ENCODE measurements around the gene OXCT1.
"Not testable (repeated sequence)": the region's sequence is repeated elsewhere in the genome, so short reads cannot be mapped to it uniquely, and the experiment has no call there.

Gene OXCT1

GRCh38 chr5:41852293-41852692 is 17.9 kb downstream of the OXCT1 start:
- no peak overlapping the region for H2AFZ ChIP-seq (ENCODE audit: low read depth, low read length)
- H2BK15ac ChIP-seq (ENCODE audit: low read depth, poor library complexity, severe bottlenecking): no peak overlapping the region
- no peak overlapping the region for H2BK120ac ChIP-seq (ENCODE audit: low read depth, low read length)
- no peak overlapping the region for H3K23ac ChIP-seq (ENCODE audit: low read length in 2 of 2)
- no peak overlapping the region for H4K8ac ChIP-seq (ENCODE audit: low read length)
- H3K79me1 ChIP-seq (replicated peaks; ENCODE audit: low read length, poor library complexity, severe bottlenecking): peaks cover 3% of the 10 kb centered on the region
- no peaks in the 10 kb centered on the region for H3K27me3 ChIP-seq (ENCODE audit: control insufficient read depth in 1 of 2, insufficient read depth in 1 of 2, low read length in 2 of 2)
- no peak overlapping the region for H3K4me2 ChIP-seq (ENCODE audit: low read length, poor library complexity, severe bottlenecking)
- no CpG with 5 or more reads among the region's 2 CpGs for WGBS
- no peak overlapping the region for H2BK5ac ChIP-seq (ENCODE audit: low read depth, low read length, poor library complexity, severe bottlenecking)
- H3K9me3 ChIP-seq (ENCODE audit: control insufficient read depth, low read length): peaks cover 8% of the 10 kb centered on the region
- no peak for DNase-seq
- H3K4me3 ChIP-seq (ENCODE audit: insufficient read depth in 1 of 2, low read depth in 1 of 2, low read length in 2 of 2): no peak overlapping the region
- no peak overlapping the region for H2AK5ac ChIP-seq (ENCODE audit: low read length, severe bottlenecking)
- H3K36me3 ChIP-seq (ENCODE audit: control insufficient read depth in 1 of 2, insufficient read depth in 2 of 2, low read depth in 1 of 2, low read length in 2 of 2): peaks cover 2 to 72% of the 10 kb centered on the region in 2 experiments
- no peak overlapping the region for H3K14ac ChIP-seq (ENCODE audit: low read length in 2 of 2)
- H4K91ac ChIP-seq (ENCODE audit: low read length): no peak overlapping the region
- H2BK12ac ChIP-seq (ENCODE audit: low read length in 2 of 2): no peak overlapping the region
- H3K4me1 ChIP-seq (ENCODE audit: control insufficient read depth, insufficient read depth, low read depth, low read length): no peaks in the 10 kb centered on the region
- no peak overlapping the region for H3K18ac ChIP-seq (ENCODE audit: low read depth in 1 of 2, low read length in 2 of 2)
- no peak overlapping the region for H3K4ac ChIP-seq (ENCODE audit: low read depth in 1 of 2, low read length in 2 of 2)
- no peak overlapping the region for H3K9ac ChIP-seq (ENCODE audit: low read length)
- H3K27ac ChIP-seq (ENCODE audit: low read length, poor library complexity, severe bottlenecking): no peak overlapping the region

- Histone ChIP-seq H3K4ac (ENCODE audit: low read depth in 1 of 2, low read length in 2 of 2) (no peak overlapping the region), H3K14ac (ENCODE audit: low read length in 2 of 2) (no peak overlapping the region), H3K36me3 (ENCODE audit: control insufficient read depth in 1 of 2, insufficient read depth in 2 of 2, low read depth in 1 of 2, low read length in 2 of 2) (peaks cover 2 to 70% of the 10 kb centered on the region in 2 experiments), H2AFZ (ENCODE audit: low read depth, low read length) (no peak overlapping the region), H3K79me1 (replicated peaks; ENCODE audit: low read length, poor library complexity, severe bottlenecking) (no peaks in the 10 kb centered on the region), H3K9ac (ENCODE audit: low read length) (no peak overlapping the region), H2BK12ac (ENCODE audit: low read length in 2 of 2) (no peak overlapping the region), H3K4me1 (ENCODE audit: control insufficient read depth, insufficient read depth, low read depth, low read length) (no peaks in the 10 kb centered on the region), H2BK5ac (ENCODE audit: low read depth, low read length, poor library complexity, severe bottlenecking) (no peak overlapping the region), H3K23ac (ENCODE audit: low read length in 2 of 2) (no peak overlapping the region), H3K4me2 (ENCODE audit: low read length, poor library complexity, severe bottlenecking) (no peak overlapping the region), H2BK15ac (ENCODE audit: low read depth, poor library complexity, severe bottlenecking) (no peak overlapping the region), H3K27ac (ENCODE audit: low read length, poor library complexity, severe bottlenecking) (no peak overlapping the region), H3K9me3 (ENCODE audit: control insufficient read depth, low read length) (peaks cover 8% of the 10 kb centered on the region), H3K18ac (ENCODE audit: low read depth in 1 of 2, low read length in 2 of 2) (no peak overlapping the region), H2AK5ac (ENCODE audit: low read length, severe bottlenecking) (no peak overlapping the region), H3K4me3 (ENCODE audit: insufficient read depth in 1 of 2, low read depth in 1 of 2, low read length in 2 of 2) (no peak overlapping the region), H4K91ac (ENCODE audit: low read length) (no peak overlapping the region), H4K8ac (ENCODE audit: low read length) (no peak overlapping the region), H3K27me3 (ENCODE audit: control insufficient read depth in 1 of 2, insufficient read depth in 1 of 2, low read length in 2 of 2) (no peaks in the 10 kb centered on the region), H2BK120ac (ENCODE audit: low read depth, low read length) (no peak overlapping the region)
- no peak for DNase-seq
- WGBS: no CpG with 5 or more reads among the region's 1 CpG
Observed at GRCh38 chr5:41851116-41851515, 19.1 kb downstream of the OXCT1 start.

- H3K4me2 ChIP-seq (ENCODE audit: low read length, poor library complexity, severe bottlenecking): no peak overlapping the region
- H3K9me3 ChIP-seq (ENCODE audit: control insufficient read depth, low read length): peaks cover 8% of the 10 kb centered on the region
- H3K9ac ChIP-seq (ENCODE audit: low read length): no peak overlapping the region
- no peak overlapping the region for H2BK5ac ChIP-seq (ENCODE audit: low read depth, low read length, poor library complexity, severe bottlenecking)
- no peak overlapping the region for H2BK120ac ChIP-seq (ENCODE audit: low read depth, low read length)
- H3K27me3 ChIP-seq (ENCODE audit: control insufficient read depth in 1 of 2, insufficient read depth in 1 of 2, low read length in 2 of 2): no peaks in the 10 kb centered on the region
- no peak overlapping the region for H3K4me3 ChIP-seq (ENCODE audit: insufficient read depth in 1 of 2, low read depth in 1 of 2, low read length in 2 of 2)
- H3K36me3 ChIP-seq (ENCODE audit: control insufficient read depth in 1 of 2, insufficient read depth in 2 of 2, low read depth in 1 of 2, low read length in 2 of 2): peaks cover 2 to 57% of the 10 kb centered on the region in 2 experiments
- H2BK12ac ChIP-seq (ENCODE audit: low read length in 2 of 2): no peak overlapping the region
- no peak overlapping the region for H4K8ac ChIP-seq (ENCODE audit: low read length)
- H3K18ac ChIP-seq (ENCODE audit: low read depth in 1 of 2, low read length in 2 of 2): no peak overlapping the region
- H3K27ac ChIP-seq (ENCODE audit: low read length, poor library complexity, severe bottlenecking): no peak overlapping the region
- H3K4ac ChIP-seq (ENCODE audit: low read depth in 1 of 2, low read length in 2 of 2): no peak overlapping the region
- no peak overlapping the region for H2BK15ac ChIP-seq (ENCODE audit: low read depth, poor library complexity, severe bottlenecking)
- DNase-seq: no peak
- WGBS: 98% methylated on average over 6 of the region's 6 CpGs
- no peak overlapping the region for H2AFZ ChIP-seq (ENCODE audit: low read depth, low read length)
- H3K23ac ChIP-seq (ENCODE audit: low read length in 2 of 2): no peak overlapping the region
- no peak overlapping the region for H2AK5ac ChIP-seq (ENCODE audit: low read length, severe bottlenecking)
- H3K14ac ChIP-seq (ENCODE audit: low read length in 2 of 2): no peak overlapping the region
- H4K91ac ChIP-seq (ENCODE audit: low read length): no peak overlapping the region
- H3K4me1 ChIP-seq (ENCODE audit: control insufficient read depth, insufficient read depth, low read depth, low read length): no peaks in the 10 kb centered on the region
- no peaks in the 10 kb centered on the region for H3K79me1 ChIP-seq (replicated peaks; ENCODE audit: low read length, poor library complexity, severe bottlenecking)
Observed at GRCh38 chr5:41848983-41849382, 21.2 kb downstream of the OXCT1 start.

GRCh38 chr5:41845751-41846150 is 24.5 kb downstream of the OXCT1 start:
- not testable (repeated sequence) for H2BK15ac ChIP-seq (ENCODE audit: low read depth, poor library complexity, severe bottlenecking); H3K18ac ChIP-seq (ENCODE audit: low read depth in 1 of 2, low read length in 2 of 2); H2BK5ac ChIP-seq (ENCODE audit: low read depth, low read length, poor library complexity, severe bottlenecking); H3K27ac ChIP-seq (ENCODE audit: low read length, poor library complexity, severe bottlenecking); DNase-seq; H2AFZ ChIP-seq (ENCODE audit: low read depth, low read length); H4K8ac ChIP-seq (ENCODE audit: low read length); H3K79me1 ChIP-seq (replicated peaks; ENCODE audit: low read length, poor library complexity, severe bottlenecking); H3K27me3 ChIP-seq (ENCODE audit: control insufficient read depth in 1 of 2, insufficient read depth in 1 of 2, low read length in 2 of 2); H2BK12ac ChIP-seq (ENCODE audit: low read length in 2 of 2); H3K4me3 ChIP-seq (ENCODE audit: insufficient read depth in 1 of 2, low read depth in 1 of 2, low read length in 2 of 2); H3K4ac ChIP-seq (ENCODE audit: low read depth in 1 of 2, low read length in 2 of 2); H3K4me2 ChIP-seq (ENCODE audit: low read length, poor library complexity, severe bottlenecking); H3K23ac ChIP-seq (ENCODE audit: low read length in 2 of 2); H4K91ac ChIP-seq (ENCODE audit: low read length); H3K9ac ChIP-seq (ENCODE audit: low read length); H3K14ac ChIP-seq (ENCODE audit: low read length in 2 of 2); H2AK5ac ChIP-seq (ENCODE audit: low read length, severe bottlenecking); H3K9me3 ChIP-seq (ENCODE audit: control insufficient read depth, low read length); H2BK120ac ChIP-seq (ENCODE audit: low read depth, low read length); H3K4me1 ChIP-seq (ENCODE audit: control insufficient read depth, insufficient read depth, low read depth, low read length)
- H3K36me3 ChIP-seq (ENCODE audit: control insufficient read depth in 1 of 2, insufficient read depth in 2 of 2, low read depth in 1 of 2, low read length in 2 of 2): peaks cover 0 to 42% of the 10 kb centered on the region in 2 experiments
- 100% methylated on average over 1 of the region's 1 CpG for WGBS

Data from mesenchymal stem cell (in vitro differentiated cells and primary cell).